Transverse colon (tissue), 3 donors: ENCODE results near the gene TMEM178B.

Source experiments
- CTCF ChIP-seq, 5 experiments: fragments of 200-600 bp in 3 of 5; fragments of 450-650 bp in 2 of 5; sonication (generic) in 3 of 5; IDR thresholded peaks; 1 replicate in 2 of 5; 2 replicates in 3 of 5; pipeline ENCODE4 v1.5.1; 2016 to 2017; ENCODE audit warnings: antibody characterized with exemption in 5 of 5, inconsistent platforms in 3 of 5, mild to moderate bottlenecking in 2 of 5, moderate library complexity in 1 of 5
- EP300 ChIP-seq: sonication (generic); formaldehyde crosslinking; IDR thresholded peaks from one replicate; pipeline ENCODE4 v1.6.1; 2017; ENCODE audit warnings: antibody characterized with exemption, low read depth
- POLR2A ChIP-seq: fragments of 450-650 bp; IDR thresholded peaks from one replicate; pipeline ENCODE4 v1.6.1; 2016; ENCODE audit warnings: antibody characterized with exemption, mild to moderate bottlenecking, moderate library complexity

- no peak for TF ChIP-seq CTCF (IDR thresholded peaks at IDR 0.05)
- no peak for TF ChIP-seq EP300
- no peak for TF ChIP-seq POLR2A
Measured at GRCh38 chr7:141515941-141516340, 442.1 kb downstream of the TMEM178B start.
